Neural cell (in vitro differentiated cells): Measurements from ENCODE around the gene TMED9. TPM values are rescaled to one million over a fixed set of nuclear protein-coding genes. Genes with fewer than 3 reads are reported as not detected.

Experiments
- H2AFZ ChIP-seq: fragments of 200-600, 300-800 bp; sonication (generic), shearing (Covaris generic); 2 replicates; pipeline ENCODE4 v1.6.0; 2014; ENCODE audit warnings: low read depth, mild to moderate bottlenecking, antibody characterized with exemption, low read length, moderate library complexity
- H3F3A ChIP-seq: fragments of 200-600 bp; shearing (Covaris generic); 2 replicates; pipeline ENCODE4 v1.6.1; 2016; ENCODE audit warnings: mild to moderate bottlenecking, moderate library complexity, mixed read lengths, antibody characterized with exemption, low read length; ENCODE audit not compliant: insufficient read depth, poor library complexity, severe bottlenecking
- H3K27ac ChIP-seq: fragments of 200-600, 300-800 bp; sonication (generic), shearing (Covaris generic); 2 replicates; pipeline ENCODE4 v1.5.1; 2014; ENCODE audit warnings: mild to moderate bottlenecking, low read length, moderate library complexity
- H3K27me3 ChIP-seq: fragments of 300-800, 200-600 bp; sonication (generic), shearing (Covaris generic); 2 replicates; pipeline ENCODE4 v1.6.0; 2014; ENCODE audit warnings: mild to moderate bottlenecking, low read depth, low read length, moderate library complexity; ENCODE audit not compliant: insufficient read depth
- H3K36me3 ChIP-seq: fragments of 300-800, 200-600 bp; sonication (generic), shearing (Covaris generic); 2 replicates; pipeline ENCODE4 v1.5.1; 2014; ENCODE audit warnings: mild to moderate bottlenecking, antibody characterized with exemption, low read length, moderate library complexity; ENCODE audit not compliant: insufficient read depth
- H3K4me2 ChIP-seq: fragments of 300-800, 200-600 bp; sonication (generic), shearing (Covaris generic); 2 replicates; pipeline ENCODE4 v1.6.0; 2014; ENCODE audit warnings: mild to moderate bottlenecking, low read length
- H3K4me3 ChIP-seq: fragments of 300-800, 200-600 bp; sonication (generic), shearing (Covaris generic); 2 replicates; pipeline ENCODE4 v1.5.1; 2014; ENCODE audit warnings: mild to moderate bottlenecking, low read length, moderate library complexity
- H3K79me2 ChIP-seq: fragments of 200-600 bp; shearing (Covaris generic); replicated peaks from 2 replicates; pipeline ENCODE4 v1.6.0; 2014; ENCODE audit warnings: mild to moderate bottlenecking, low read length, moderate library complexity; ENCODE audit not compliant: insufficient read depth
- H3K9ac ChIP-seq: fragments of 300-800, 200-600 bp; sonication (generic), shearing (Covaris generic); 2 replicates; pipeline ENCODE4 v1.6.1; 2016; ENCODE audit warnings: mild to moderate bottlenecking, low read length, mixed read lengths
- H3K9me2 ChIP-seq: fragments of 200-600 bp; shearing (Covaris generic); 2 replicates; pipeline ENCODE4 v1.6.1; 2016; ENCODE audit warnings: mild to moderate bottlenecking, low read length, mixed read lengths; ENCODE audit not compliant: insufficient read depth
- H3K9me3 ChIP-seq: fragments of 200-600, 300-800 bp; sonication (generic), shearing (Covaris generic); 2 replicates; pipeline ENCODE4 v1.6.1; 2016; ENCODE audit warnings: mild to moderate bottlenecking, mixed run types, low read length, moderate library complexity, mixed read lengths
- H4K20me1 ChIP-seq: fragments of 200-600 bp; shearing (Covaris generic); 2 replicates; pipeline ENCODE4 v1.6.1; 2016; ENCODE audit warnings: mild to moderate bottlenecking, mixed run types; ENCODE audit not compliant: insufficient read depth
- EP300 ChIP-seq: fragments of 450-650 bp; conservative IDR thresholded peaks from 2 replicates; pipeline ENCODE4 v1.6.1; 2014; ENCODE audit warnings: antibody characterized with exemption, mild to moderate bottlenecking, moderate library complexity; ENCODE audit not compliant: poor library complexity, severe bottlenecking
- EZH2 ChIP-seq: fragments of 200-600, 300-800 bp; shearing (Covaris generic), sonication (generic); IDR thresholded peaks from 2 replicates; pipeline ENCODE4 v1.6.1; 2014; ENCODE audit warnings: antibody characterized with exemption, low read length, borderline replicate concordance, mild to moderate bottlenecking; ENCODE audit not compliant: insufficient read depth, poor library complexity, severe bottlenecking
- MXI1 ChIP-seq: fragments of 450-650 bp; conservative IDR thresholded peaks from 2 replicates; pipeline ENCODE4 v1.6.1; 2014; ENCODE audit warnings: antibody characterized with exemption, mild to moderate bottlenecking; ENCODE audit not compliant: poor library complexity, severe bottlenecking
- POLR2AphosphoS5 ChIP-seq: IDR thresholded peaks from 2 replicates; pipeline ENCODE4 v1.6.1; 2012
- RAD21 ChIP-seq: fragments of 450-650 bp; conservative IDR thresholded peaks from 2 replicates; pipeline ENCODE4 v1.6.1; 2014; ENCODE audit warnings: antibody characterized with exemption, mild to moderate bottlenecking, moderate library complexity
- SMC3 ChIP-seq: fragments of 450-650 bp; conservative IDR thresholded peaks from 2 replicates; pipeline ENCODE4 v1.6.1; 2014; ENCODE audit warnings: antibody characterized with exemption, mild to moderate bottlenecking, moderate library complexity; ENCODE audit not compliant: poor library complexity
- TAF1 ChIP-seq: IDR thresholded peaks from 2 replicates; pipeline ENCODE4 v1.6.1; 2012; ENCODE audit warnings: low read depth
- polyA plus RNA-seq: library from polyadenylated mRNA; depleted of rRNA; stranded (reverse); fragments of >200 nt; gene quantifications from 2 replicates; pipeline ENCODE4 v1.2.3, GENCODE V29; 2014
- TF ChIP-seq, protein P1 (sequence below): IDR thresholded peaks from 2 replicates; pipeline ENCODE4 v1.6.1; 2012; ENCODE audit warnings: borderline replicate concordance
- TF ChIP-seq, protein P2 (sequence below): fragments of 450-650 bp; IDR thresholded peaks from 2 replicates; pipeline ENCODE4 v1.5.1; 2014; ENCODE audit warnings: antibody characterized with exemption, mild to moderate bottlenecking, moderate library complexity; ENCODE audit not compliant: poor library complexity, severe bottlenecking

TMED9 gene
- polyA plus RNA-seq, 1 donor from 2014 or later, result 59.1 TPM

DNA sequence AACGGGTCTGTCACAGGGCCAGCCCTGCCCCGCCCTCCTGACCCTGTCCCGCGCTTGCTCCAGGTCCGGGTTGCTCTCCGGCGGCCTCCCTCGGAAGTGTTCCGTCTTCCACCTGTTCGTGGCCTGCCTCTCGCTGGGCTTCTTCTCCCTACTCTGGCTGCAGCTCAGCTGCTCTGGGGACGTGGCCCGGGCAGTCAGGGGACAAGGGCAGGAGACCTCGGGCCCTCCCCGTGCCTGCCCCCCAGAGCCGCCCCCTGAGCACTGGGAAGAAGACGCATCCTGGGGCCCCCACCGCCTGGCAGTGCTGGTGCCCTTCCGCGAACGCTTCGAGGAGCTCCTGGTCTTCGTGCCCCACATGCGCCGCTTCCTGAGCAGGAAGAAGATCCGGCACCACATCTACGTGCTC is 12.1 kb downstream of the TMED9 start:
- Histone ChIP-seq H3K27me3 (no peaks in the 10 kb centered on the region), H3K27ac (no peak overlapping the region), H3K4me3 (no peak overlapping the region), H3K9me3 (no peaks in the 10 kb centered on the region), H3K79me2 (peaks cover 7% of the 10 kb centered on the region), H3F3A (no peaks in the 10 kb centered on the region), H3K9ac (no peak overlapping the region), H3K4me2 (no peak overlapping the region), H2AFZ (no peak overlapping the region), H3K9me2 (no peaks in the 10 kb centered on the region), H3K36me3 (no peaks in the 10 kb centered on the region), H4K20me1 (no peaks in the 10 kb centered on the region)
- no peak for TF ChIP-seq RAD21
- TF ChIP-seq EZH2, result no peak
- TF ChIP-seq TAF1, result no peak
- no peak for TF ChIP-seq POLR2AphosphoS5
- TF ChIP-seq SMC3, result no peak
- TF ChIP-seq MXI1, result no peak

DNA sequence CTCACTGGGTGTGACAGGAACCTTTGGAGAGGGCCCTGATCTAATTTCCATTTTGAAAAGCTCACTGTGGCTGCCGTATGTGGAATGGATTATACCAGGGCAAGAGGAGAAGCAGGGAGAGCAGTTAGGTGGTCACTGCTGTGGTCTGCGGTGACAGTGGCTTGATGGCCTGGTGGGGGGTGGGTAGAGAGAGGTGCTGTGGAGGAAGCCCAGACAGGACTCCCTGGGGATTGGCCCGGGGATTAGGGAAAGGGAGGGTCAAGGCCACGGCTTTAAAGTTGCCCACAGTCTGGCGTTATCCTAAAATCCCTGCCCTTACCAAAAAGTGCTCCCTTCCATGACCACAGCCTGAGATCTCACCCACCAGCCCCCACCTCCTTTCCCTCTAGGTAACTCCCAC is 12.7 kb downstream of the TMED9 start:
- Histone ChIP-seq H3K4me2 (no peak overlapping the region), H3K36me3 (no peaks in the 10 kb centered on the region), H3K27ac (no peak overlapping the region), H3K27me3 (no peaks in the 10 kb centered on the region), H3K9me3 (no peaks in the 10 kb centered on the region), H2AFZ (no peak overlapping the region), H3K4me3 (no peak overlapping the region), H3K9me2 (no peaks in the 10 kb centered on the region), H4K20me1 (no peaks in the 10 kb centered on the region), H3K9ac (no peak overlapping the region), H3K79me2 (peaks cover 7% of the 10 kb centered on the region), H3F3A (no peaks in the 10 kb centered on the region)
- TF ChIP-seq EP300 (no peak), MXI1 (no peak), EZH2 (no peak), SMC3 (no peak), RAD21 (no peak), TAF1 (no peak)
- TF ChIP-seq, protein P1, sequence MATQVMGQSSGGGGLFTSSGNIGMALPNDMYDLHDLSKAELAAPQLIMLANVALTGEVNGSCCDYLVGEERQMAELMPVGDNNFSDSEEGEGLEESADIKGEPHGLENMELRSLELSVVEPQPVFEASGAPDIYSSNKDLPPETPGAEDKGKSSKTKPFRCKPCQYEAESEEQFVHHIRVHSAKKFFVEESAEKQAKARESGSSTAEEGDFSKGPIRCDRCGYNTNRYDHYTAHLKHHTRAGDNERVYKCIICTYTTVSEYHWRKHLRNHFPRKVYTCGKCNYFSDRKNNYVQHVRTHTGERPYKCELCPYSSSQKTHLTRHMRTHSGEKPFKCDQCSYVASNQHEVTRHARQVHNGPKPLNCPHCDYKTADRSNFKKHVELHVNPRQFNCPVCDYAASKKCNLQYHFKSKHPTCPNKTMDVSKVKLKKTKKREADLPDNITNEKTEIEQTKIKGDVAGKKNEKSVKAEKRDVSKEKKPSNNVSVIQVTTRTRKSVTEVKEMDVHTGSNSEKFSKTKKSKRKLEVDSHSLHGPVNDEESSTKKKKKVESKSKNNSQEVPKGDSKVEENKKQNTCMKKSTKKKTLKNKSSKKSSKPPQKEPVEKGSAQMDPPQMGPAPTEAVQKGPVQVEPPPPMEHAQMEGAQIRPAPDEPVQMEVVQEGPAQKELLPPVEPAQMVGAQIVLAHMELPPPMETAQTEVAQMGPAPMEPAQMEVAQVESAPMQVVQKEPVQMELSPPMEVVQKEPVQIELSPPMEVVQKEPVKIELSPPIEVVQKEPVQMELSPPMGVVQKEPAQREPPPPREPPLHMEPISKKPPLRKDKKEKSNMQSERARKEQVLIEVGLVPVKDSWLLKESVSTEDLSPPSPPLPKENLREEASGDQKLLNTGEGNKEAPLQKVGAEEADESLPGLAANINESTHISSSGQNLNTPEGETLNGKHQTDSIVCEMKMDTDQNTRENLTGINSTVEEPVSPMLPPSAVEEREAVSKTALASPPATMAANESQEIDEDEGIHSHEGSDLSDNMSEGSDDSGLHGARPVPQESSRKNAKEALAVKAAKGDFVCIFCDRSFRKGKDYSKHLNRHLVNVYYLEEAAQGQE, result no peak
- TF ChIP-seq, protein P2, sequence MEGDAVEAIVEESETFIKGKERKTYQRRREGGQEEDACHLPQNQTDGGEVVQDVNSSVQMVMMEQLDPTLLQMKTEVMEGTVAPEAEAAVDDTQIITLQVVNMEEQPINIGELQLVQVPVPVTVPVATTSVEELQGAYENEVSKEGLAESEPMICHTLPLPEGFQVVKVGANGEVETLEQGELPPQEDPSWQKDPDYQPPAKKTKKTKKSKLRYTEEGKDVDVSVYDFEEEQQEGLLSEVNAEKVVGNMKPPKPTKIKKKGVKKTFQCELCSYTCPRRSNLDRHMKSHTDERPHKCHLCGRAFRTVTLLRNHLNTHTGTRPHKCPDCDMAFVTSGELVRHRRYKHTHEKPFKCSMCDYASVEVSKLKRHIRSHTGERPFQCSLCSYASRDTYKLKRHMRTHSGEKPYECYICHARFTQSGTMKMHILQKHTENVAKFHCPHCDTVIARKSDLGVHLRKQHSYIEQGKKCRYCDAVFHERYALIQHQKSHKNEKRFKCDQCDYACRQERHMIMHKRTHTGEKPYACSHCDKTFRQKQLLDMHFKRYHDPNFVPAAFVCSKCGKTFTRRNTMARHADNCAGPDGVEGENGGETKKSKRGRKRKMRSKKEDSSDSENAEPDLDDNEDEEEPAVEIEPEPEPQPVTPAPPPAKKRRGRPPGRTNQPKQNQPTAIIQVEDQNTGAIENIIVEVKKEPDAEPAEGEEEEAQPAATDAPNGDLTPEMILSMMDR, result no peak

DNA sequence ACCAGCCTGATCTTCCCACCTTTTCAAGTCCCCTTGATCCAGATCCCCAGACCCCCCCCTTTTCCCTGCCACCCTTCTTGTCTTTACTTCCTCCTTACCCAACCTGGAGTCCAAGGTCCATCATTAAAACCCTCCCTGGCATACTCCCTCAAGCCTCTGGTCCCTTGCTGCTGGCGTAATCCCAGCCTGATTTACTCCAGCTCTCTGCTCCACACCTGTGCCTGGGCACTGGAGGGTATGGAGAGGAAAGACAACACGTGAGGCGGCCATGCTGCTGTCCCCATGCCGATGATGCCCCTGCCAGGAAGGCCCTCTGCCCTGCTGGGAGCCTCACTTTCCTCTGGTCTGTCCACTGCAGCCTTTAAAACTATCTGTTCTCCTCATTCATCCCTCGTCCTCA is 13.1 kb downstream of the TMED9 start:
- TF ChIP-seq MXI1, result no peak
- no peak for TF ChIP-seq SMC3
- TF ChIP-seq EP300, result no peak
- no peak for TF ChIP-seq TAF1
- TF ChIP-seq EZH2, result no peak
- TF ChIP-seq RAD21, result no peak
- TF ChIP-seq, protein P1, result no peak
- no peak for TF ChIP-seq POLR2AphosphoS5
- TF ChIP-seq, protein P2, result no peak
- Histone ChIP-seq H3K27ac (no peak overlapping the region), H3K9ac (no peak overlapping the region), H3K27me3 (no peaks in the 10 kb centered on the region), H3K4me3 (no peak overlapping the region), H3K36me3 (no peaks in the 10 kb centered on the region), H3K9me2 (no peaks in the 10 kb centered on the region), H3K4me2 (no peak overlapping the region), H4K20me1 (no peaks in the 10 kb centered on the region), H3K9me3 (no peaks in the 10 kb centered on the region), H3K79me2 (peaks cover 7% of the 10 kb centered on the region), H3F3A (no peaks in the 10 kb centered on the region), H2AFZ (no peak overlapping the region)
